Stomach (tissue), 4 donors: ENCODE results near the gene ARHGAP26.

ENCODE experiments used
- EP300 ChIP-seq: sonication (generic); formaldehyde crosslinking; IDR thresholded peaks from one replicate; pipeline ENCODE4 v1.6.1; 2017; ENCODE audit warnings: antibody characterized with exemption
- TF ChIP-seq, protein P1 (sequence below), 7 experiments: fragments of 450-650 bp in 4 of 7; fragments of 200-600 bp in 3 of 7; sonication (generic) in 3 of 7; IDR thresholded peaks; one replicate each; pipeline ENCODE4 v1.5.1; 2016 to 2019; ENCODE audit warnings: antibody characterized with exemption in 7 of 7, control low read depth in 2 of 7, mild to moderate bottlenecking in 1 of 7

DNA sequence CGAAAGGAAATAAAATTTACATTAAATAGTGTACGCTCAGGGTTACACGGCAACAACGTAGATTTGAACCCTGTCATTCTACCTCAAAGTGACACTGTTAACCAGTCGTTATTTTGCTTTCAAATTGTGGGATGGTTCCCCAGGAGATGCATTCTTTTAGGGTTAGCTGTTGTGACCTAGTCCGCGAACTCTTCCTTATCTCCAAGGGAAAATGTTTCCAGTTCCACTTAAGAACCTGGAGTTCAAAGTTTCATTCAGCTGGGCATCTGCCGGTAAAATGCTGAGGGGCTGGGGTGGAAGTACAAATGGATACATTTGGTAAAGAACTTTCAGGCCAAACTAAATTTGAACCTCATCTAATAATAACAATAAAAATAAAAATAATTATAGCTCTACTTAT, 368.7 kb downstream of the ARHGAP26 start:
- no peak for TF ChIP-seq EP300
- TF ChIP-seq, protein P1, sequence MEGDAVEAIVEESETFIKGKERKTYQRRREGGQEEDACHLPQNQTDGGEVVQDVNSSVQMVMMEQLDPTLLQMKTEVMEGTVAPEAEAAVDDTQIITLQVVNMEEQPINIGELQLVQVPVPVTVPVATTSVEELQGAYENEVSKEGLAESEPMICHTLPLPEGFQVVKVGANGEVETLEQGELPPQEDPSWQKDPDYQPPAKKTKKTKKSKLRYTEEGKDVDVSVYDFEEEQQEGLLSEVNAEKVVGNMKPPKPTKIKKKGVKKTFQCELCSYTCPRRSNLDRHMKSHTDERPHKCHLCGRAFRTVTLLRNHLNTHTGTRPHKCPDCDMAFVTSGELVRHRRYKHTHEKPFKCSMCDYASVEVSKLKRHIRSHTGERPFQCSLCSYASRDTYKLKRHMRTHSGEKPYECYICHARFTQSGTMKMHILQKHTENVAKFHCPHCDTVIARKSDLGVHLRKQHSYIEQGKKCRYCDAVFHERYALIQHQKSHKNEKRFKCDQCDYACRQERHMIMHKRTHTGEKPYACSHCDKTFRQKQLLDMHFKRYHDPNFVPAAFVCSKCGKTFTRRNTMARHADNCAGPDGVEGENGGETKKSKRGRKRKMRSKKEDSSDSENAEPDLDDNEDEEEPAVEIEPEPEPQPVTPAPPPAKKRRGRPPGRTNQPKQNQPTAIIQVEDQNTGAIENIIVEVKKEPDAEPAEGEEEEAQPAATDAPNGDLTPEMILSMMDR (IDR thresholded peaks at IDR 0.05): no peak
